ENCODE data around the gene GPR149. TPM values are rescaled to one million over a fixed set of nuclear protein-coding genes. Genes with fewer than 3 reads are reported as not detected.

Gene GPR149
- total RNA-seq, 1 donor from 2014 or later, result not detected

DNA sequence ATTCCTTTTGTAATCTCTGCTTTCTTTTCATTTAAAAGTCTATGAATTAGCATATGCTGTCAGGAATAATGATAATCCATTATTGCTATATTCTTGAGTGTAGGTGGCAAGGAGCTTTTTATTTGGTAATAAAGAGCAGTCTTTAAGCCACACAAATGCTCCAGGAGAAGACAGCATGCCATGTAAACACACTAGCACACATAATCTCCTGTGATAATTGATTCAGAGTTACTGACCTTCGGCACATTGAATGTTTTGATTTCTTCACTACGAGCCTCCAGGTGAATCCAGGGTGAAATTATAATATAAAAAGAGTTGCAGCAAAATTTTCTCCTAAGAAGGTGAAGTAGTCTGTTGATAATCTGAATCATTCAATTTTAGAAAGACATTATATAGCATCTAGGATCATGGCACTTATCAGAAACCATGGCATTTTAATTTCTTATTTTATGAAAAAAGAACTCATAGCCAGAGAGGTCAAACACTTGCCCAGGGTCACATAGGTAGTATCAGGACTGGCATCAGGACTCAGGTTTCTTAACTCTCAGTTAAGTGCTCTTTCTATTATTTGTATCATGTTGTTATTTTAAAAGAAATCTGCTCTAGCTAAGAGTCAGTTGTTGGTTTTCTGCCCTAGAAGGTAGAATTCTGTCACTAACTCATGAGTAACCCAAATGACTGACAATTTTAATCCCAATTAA, 84.4 kb downstream of the GPR149 start:
- Histone ChIP-seq H3K9ac (ENCODE audit: low read length) (no peak overlapping the region), H3K4me1 (ENCODE audit: insufficient read depth, low read length) (no peaks in the 10 kb centered on the region), H3K79me2 (ENCODE audit: insufficient read depth, low read length) (no peaks in the 10 kb centered on the region), H2AFZ (ENCODE audit: low read depth, low read length) (no peak overlapping the region), H3K27ac (ENCODE audit: low read depth, low read length) (no peak overlapping the region), H3K4me3 (ENCODE audit: insufficient read depth, low read depth, low read length) (no peak overlapping the region), H3K4me2 (ENCODE audit: low read length) (no peak overlapping the region), H4K20me1 (ENCODE audit: insufficient read depth, low read length) (no peaks in the 10 kb centered on the region), H3K36me3 (ENCODE audit: insufficient read depth, low read length) (no peaks in the 10 kb centered on the region), H3K9me3 (ENCODE audit: insufficient read depth, low read depth, low read length) (no peaks in the 10 kb centered on the region), H3K27me3 (ENCODE audit: insufficient read depth, low read length) (no peaks in the 10 kb centered on the region)
- no peak overlapping the region for H3K27ac Mint-ChIP-seq (ENCODE audit: unreplicated experiment)
- no peaks in the 10 kb centered on the region for H3K9me3 Mint-ChIP-seq (ENCODE audit: unreplicated experiment)
- no peaks in the 10 kb centered on the region for H3K27me3 Mint-ChIP-seq (ENCODE audit: low read depth, unreplicated experiment)
- no peaks in the 10 kb centered on the region for H3K36me3 Mint-ChIP-seq (ENCODE audit: low read depth, unreplicated experiment)
- FAIRE-seq, result no peak
- H3K4me1 Mint-ChIP-seq (ENCODE audit: low read depth, unreplicated experiment), result no peaks in the 10 kb centered on the region
- no peak for DNase-seq (ENCODE audit: low read depth)
- TF ChIP-seq, protein P1, sequence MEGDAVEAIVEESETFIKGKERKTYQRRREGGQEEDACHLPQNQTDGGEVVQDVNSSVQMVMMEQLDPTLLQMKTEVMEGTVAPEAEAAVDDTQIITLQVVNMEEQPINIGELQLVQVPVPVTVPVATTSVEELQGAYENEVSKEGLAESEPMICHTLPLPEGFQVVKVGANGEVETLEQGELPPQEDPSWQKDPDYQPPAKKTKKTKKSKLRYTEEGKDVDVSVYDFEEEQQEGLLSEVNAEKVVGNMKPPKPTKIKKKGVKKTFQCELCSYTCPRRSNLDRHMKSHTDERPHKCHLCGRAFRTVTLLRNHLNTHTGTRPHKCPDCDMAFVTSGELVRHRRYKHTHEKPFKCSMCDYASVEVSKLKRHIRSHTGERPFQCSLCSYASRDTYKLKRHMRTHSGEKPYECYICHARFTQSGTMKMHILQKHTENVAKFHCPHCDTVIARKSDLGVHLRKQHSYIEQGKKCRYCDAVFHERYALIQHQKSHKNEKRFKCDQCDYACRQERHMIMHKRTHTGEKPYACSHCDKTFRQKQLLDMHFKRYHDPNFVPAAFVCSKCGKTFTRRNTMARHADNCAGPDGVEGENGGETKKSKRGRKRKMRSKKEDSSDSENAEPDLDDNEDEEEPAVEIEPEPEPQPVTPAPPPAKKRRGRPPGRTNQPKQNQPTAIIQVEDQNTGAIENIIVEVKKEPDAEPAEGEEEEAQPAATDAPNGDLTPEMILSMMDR (IDR thresholded peaks at IDR 0.05; ENCODE audit: insufficient read depth, low read depth, low read length), result no peak
- TF ChIP-seq EZH2 (IDR thresholded peaks at IDR 0.05; ENCODE audit: insufficient read depth, low read length), result no peak
- no peak overlapping the region for H3K4me3 Mint-ChIP-seq (ENCODE audit: unreplicated experiment)

DNA sequence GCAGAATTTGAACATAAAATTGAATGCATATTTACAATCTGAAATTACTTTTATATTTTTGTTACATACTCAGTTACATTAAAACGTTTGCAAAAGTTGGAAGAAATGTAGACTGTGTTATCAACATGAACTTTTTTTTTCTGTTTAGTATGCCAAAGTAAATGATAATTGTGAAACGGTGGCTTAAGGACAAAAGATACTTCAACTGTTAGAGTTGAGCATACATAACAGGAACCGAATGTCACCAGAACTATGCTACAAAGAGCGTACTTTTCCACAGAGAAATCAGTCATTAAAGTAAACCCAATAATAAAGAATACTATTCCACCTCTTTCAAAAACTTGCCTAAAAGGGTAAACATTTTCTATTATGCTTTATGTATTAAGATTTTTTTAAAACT, 91.4 kb downstream of the GPR149 start:
- Mint-ChIP-seq H3K27me3 (ENCODE audit: low read depth, unreplicated experiment) (no peaks in the 10 kb centered on the region), H3K4me3 (ENCODE audit: unreplicated experiment) (no peak overlapping the region), H3K4me1 (ENCODE audit: low read depth, unreplicated experiment) (no peaks in the 10 kb centered on the region), H3K27ac (ENCODE audit: unreplicated experiment) (no peak overlapping the region), H3K36me3 (ENCODE audit: low read depth, unreplicated experiment) (no peaks in the 10 kb centered on the region), H3K9me3 (ENCODE audit: unreplicated experiment) (no peaks in the 10 kb centered on the region)
- Histone ChIP-seq H3K9ac (ENCODE audit: low read length) (no peak overlapping the region), H3K4me1 (ENCODE audit: insufficient read depth, low read length) (no peaks in the 10 kb centered on the region), H3K4me2 (ENCODE audit: low read length) (no peak overlapping the region), H3K27me3 (ENCODE audit: insufficient read depth, low read length) (no peaks in the 10 kb centered on the region), H3K79me2 (ENCODE audit: insufficient read depth, low read length) (no peaks in the 10 kb centered on the region), H2AFZ (ENCODE audit: low read depth, low read length) (no peak overlapping the region), H3K4me3 (ENCODE audit: insufficient read depth, low read depth, low read length) (no peak overlapping the region), H3K36me3 (ENCODE audit: insufficient read depth, low read length) (no peaks in the 10 kb centered on the region), H4K20me1 (ENCODE audit: insufficient read depth, low read length) (no peaks in the 10 kb centered on the region), H3K9me3 (ENCODE audit: insufficient read depth, low read depth, low read length) (no peaks in the 10 kb centered on the region), H3K27ac (ENCODE audit: low read depth, low read length) (no peak overlapping the region)
- FAIRE-seq, result no peak
- no peak for DNase-seq (ENCODE audit: low read depth)
- TF ChIP-seq, protein P1 (IDR thresholded peaks at IDR 0.05; ENCODE audit: insufficient read depth, low read depth, low read length), result no peak
- no peak for TF ChIP-seq EZH2 (IDR thresholded peaks at IDR 0.05; ENCODE audit: insufficient read depth, low read length)

DNA sequence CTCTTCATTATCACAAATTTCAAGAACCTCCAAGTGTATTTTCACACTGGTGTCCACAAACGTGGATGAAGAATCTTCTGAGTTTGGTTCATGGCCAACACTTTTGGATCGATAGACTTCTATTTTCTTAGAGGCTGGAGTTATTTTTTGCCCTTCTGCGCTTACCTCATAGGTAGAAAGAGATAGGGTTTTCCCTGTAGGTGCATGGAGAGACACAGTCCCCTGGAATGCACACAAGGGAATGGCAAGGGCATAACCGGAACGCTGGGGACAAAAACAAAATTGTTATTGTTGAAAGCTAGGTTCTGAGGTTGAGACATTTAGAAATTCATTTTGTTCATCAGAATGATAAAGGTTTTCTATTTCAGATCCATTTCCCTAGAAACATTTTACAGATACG, 92.0 kb downstream of the GPR149 start:
- no peaks in the 10 kb centered on the region for H3K27me3 ChIP-seq (ENCODE audit: insufficient read depth, low read length)
- no peak overlapping the region for H3K9ac ChIP-seq (ENCODE audit: low read length)
- no peak overlapping the region for H3K4me3 ChIP-seq (ENCODE audit: insufficient read depth, low read depth, low read length)
- H3K27ac ChIP-seq (ENCODE audit: low read depth, low read length), result no peak overlapping the region
- Mint-ChIP-seq H3K9me3 (ENCODE audit: unreplicated experiment) (no peaks in the 10 kb centered on the region), H3K4me1 (ENCODE audit: low read depth, unreplicated experiment) (no peaks in the 10 kb centered on the region), H3K4me3 (ENCODE audit: unreplicated experiment) (no peak overlapping the region), H3K27ac (ENCODE audit: unreplicated experiment) (no peak overlapping the region), H3K36me3 (ENCODE audit: low read depth, unreplicated experiment) (no peaks in the 10 kb centered on the region), H3K27me3 (ENCODE audit: low read depth, unreplicated experiment) (no peaks in the 10 kb centered on the region)
- FAIRE-seq (no peak), DNase-seq (ENCODE audit: low read depth) (no peak)
- no peaks in the 10 kb centered on the region for H3K9me3 ChIP-seq (ENCODE audit: insufficient read depth, low read depth, low read length)
- H3K36me3 ChIP-seq (ENCODE audit: insufficient read depth, low read length), result no peaks in the 10 kb centered on the region
- no peaks in the 10 kb centered on the region for H4K20me1 ChIP-seq (ENCODE audit: insufficient read depth, low read length)
- no peaks in the 10 kb centered on the region for H3K79me2 ChIP-seq (ENCODE audit: insufficient read depth, low read length)
- TF ChIP-seq EZH2 (IDR thresholded peaks at IDR 0.05; ENCODE audit: insufficient read depth, low read length), result no peak
- TF ChIP-seq, protein P1 (IDR thresholded peaks at IDR 0.05; ENCODE audit: insufficient read depth, low read depth, low read length), result no peak
- H2AFZ ChIP-seq (ENCODE audit: low read depth, low read length), result no peak overlapping the region
- H3K4me1 ChIP-seq (ENCODE audit: insufficient read depth, low read length), result no peaks in the 10 kb centered on the region
- H3K4me2 ChIP-seq (ENCODE audit: low read length), result no peak overlapping the region
